DND-41 (cell line): Measurements from ENCODE around the gene JMJD1C.

Experiments
- EZH2 ChIP-seq: IDR thresholded peaks from 3 replicates; pipeline ENCODE4 v1.6.1; 2012; ENCODE audit warnings: borderline replicate concordance, low read depth, mild to moderate bottlenecking, moderate library complexity, low read length, inconsistent platforms; ENCODE audit not compliant: severe bottlenecking
- TF ChIP-seq, protein P1 (sequence below): IDR thresholded peaks from 2 replicates; pipeline ENCODE4 v1.5.1; 2012; ENCODE audit warnings: borderline replicate concordance, low read length, moderate library complexity, mild to moderate bottlenecking; ENCODE audit not compliant: poor library complexity, severe bottlenecking; ENCODE audit errors: extremely low read depth

DNA sequence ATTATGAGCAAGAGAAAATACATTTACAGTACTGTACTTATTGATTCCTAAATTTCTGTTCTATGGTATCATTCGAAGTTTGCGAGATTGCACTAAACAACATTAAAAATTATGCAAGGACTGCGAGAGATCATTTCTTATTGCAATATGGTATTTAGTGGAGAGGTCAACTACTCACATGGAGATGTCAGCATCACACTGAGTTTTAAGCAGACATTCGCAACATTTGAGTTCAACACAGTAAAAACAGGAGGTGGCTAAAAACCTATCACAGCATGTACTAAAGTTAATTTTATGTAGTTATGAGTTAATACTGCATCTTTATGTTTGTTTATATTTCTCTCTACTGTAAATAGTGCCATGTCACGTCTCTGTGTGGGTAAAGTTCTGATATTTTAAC is 53.5 kb downstream of the JMJD1C start:
- TF ChIP-seq, protein P1, sequence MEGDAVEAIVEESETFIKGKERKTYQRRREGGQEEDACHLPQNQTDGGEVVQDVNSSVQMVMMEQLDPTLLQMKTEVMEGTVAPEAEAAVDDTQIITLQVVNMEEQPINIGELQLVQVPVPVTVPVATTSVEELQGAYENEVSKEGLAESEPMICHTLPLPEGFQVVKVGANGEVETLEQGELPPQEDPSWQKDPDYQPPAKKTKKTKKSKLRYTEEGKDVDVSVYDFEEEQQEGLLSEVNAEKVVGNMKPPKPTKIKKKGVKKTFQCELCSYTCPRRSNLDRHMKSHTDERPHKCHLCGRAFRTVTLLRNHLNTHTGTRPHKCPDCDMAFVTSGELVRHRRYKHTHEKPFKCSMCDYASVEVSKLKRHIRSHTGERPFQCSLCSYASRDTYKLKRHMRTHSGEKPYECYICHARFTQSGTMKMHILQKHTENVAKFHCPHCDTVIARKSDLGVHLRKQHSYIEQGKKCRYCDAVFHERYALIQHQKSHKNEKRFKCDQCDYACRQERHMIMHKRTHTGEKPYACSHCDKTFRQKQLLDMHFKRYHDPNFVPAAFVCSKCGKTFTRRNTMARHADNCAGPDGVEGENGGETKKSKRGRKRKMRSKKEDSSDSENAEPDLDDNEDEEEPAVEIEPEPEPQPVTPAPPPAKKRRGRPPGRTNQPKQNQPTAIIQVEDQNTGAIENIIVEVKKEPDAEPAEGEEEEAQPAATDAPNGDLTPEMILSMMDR = no peak
- no peak for TF ChIP-seq EZH2
